ENCODE results near the gene SMAD3. TPM values are rescaled to one million over a fixed set of nuclear protein-coding genes. Genes with fewer than 3 reads are reported as not detected.

Gene SMAD3
- total RNA-seq, 1 donor from 2014 or later: 8.2 TPM

DNA sequence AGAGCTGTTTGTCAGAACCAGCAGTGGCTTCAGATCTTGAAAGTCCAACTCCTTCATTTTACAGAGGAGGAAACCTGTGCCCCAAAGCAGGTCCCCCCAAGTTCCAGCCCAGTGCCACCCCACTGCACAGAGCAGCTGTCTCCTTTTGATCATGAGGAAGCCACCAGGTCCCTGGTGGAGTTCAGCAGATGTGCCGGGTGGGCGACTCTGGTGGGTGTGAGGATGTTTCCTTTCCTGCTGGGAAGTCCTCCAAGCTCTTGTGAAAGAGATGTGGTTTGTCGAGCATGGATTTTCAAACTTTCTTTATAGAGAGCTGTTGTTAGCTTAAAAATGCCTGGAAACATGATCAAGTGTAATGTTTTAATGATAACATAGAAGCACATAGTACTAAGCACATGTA is 52.0 kb downstream of the SMAD3 start:
- DNase-seq (ENCODE audit: low spot score): no peak
- H3K27ac Mint-ChIP-seq (ENCODE audit: unreplicated experiment): no peak overlapping the region
- no peaks in the 10 kb centered on the region for H3K36me3 Mint-ChIP-seq (ENCODE audit: low read depth, unreplicated experiment)
- TF ChIP-seq, protein P1, sequence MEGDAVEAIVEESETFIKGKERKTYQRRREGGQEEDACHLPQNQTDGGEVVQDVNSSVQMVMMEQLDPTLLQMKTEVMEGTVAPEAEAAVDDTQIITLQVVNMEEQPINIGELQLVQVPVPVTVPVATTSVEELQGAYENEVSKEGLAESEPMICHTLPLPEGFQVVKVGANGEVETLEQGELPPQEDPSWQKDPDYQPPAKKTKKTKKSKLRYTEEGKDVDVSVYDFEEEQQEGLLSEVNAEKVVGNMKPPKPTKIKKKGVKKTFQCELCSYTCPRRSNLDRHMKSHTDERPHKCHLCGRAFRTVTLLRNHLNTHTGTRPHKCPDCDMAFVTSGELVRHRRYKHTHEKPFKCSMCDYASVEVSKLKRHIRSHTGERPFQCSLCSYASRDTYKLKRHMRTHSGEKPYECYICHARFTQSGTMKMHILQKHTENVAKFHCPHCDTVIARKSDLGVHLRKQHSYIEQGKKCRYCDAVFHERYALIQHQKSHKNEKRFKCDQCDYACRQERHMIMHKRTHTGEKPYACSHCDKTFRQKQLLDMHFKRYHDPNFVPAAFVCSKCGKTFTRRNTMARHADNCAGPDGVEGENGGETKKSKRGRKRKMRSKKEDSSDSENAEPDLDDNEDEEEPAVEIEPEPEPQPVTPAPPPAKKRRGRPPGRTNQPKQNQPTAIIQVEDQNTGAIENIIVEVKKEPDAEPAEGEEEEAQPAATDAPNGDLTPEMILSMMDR (IDR thresholded peaks at IDR 0.05; ENCODE audit: unreplicated experiment): no peak
- no peak overlapping the region for H3K4me3 Mint-ChIP-seq (ENCODE audit: unreplicated experiment)
- H3K27me3 Mint-ChIP-seq (ENCODE audit: unreplicated experiment): peaks cover 1% of the 10 kb centered on the region
- H3K4me1 Mint-ChIP-seq (ENCODE audit: unreplicated experiment): peaks cover 19% of the 10 kb centered on the region
- no peaks in the 10 kb centered on the region for H3K9me3 Mint-ChIP-seq (ENCODE audit: unreplicated experiment)

DNA sequence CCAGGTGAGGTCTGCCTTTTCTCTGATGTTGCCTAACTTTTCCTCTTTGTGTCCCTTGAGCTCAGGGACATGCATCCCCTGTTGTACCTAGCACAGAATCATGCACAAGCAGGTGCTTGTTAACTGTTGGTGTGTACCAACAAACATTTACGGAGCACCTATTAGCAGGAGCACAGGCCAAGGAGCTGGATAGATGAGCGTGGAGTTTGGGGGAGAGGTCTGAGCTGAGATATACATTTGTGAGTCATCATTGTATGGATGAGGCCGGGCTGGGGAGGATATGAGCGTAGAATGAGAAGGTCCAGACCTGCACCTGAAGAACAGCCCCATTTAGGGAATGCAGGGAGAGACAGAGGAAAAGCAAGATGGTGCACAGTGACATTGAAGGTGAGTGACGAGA is 53.4 kb downstream of the SMAD3 start:
- H3K4me3 Mint-ChIP-seq (ENCODE audit: unreplicated experiment): no peak overlapping the region
- TF ChIP-seq, protein P1 (IDR thresholded peaks at IDR 0.05; ENCODE audit: unreplicated experiment): no peak

DNA sequence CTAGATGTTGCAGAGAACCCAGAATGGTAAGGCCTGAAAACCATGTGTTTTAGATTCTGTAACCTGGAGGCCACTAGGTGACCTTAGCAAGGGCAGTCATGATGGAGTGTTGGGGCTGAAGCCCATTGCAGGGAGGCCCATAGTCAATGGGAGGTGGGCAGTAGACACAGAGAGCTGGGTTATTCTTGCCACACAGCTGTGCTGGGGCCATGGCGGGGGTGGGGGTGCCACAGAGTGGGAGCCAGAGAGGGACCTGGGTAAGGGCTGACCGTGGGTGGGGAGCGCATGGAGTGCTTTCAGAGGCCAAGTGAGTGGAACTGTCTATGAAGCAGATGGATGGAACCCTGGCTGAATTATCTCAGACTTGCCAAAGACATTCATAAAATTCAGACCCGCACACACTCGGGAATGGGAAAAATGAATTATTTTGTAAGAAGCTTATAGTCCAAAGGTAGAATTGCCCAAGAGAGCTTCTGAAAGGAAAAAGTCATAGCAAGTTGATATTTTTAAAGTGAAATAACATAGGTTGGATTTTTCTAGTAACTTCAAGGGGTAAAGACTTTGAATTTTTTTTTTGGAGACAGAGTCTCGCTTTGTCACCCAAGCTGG is 53.9 kb downstream of the SMAD3 start:
- Mint-ChIP-seq H3K4me3 (ENCODE audit: unreplicated experiment) (no peak overlapping the region), H3K36me3 (ENCODE audit: low read depth, unreplicated experiment) (no peaks in the 10 kb centered on the region), H3K4me1 (ENCODE audit: unreplicated experiment) (peaks cover 19% of the 10 kb centered on the region), H3K27me3 (ENCODE audit: unreplicated experiment) (peaks cover 1% of the 10 kb centered on the region), H3K27ac (ENCODE audit: unreplicated experiment) (no peak overlapping the region), H3K9me3 (ENCODE audit: unreplicated experiment) (no peaks in the 10 kb centered on the region)
- no peak for DNase-seq (ENCODE audit: low spot score)
- TF ChIP-seq, protein P1 (IDR thresholded peaks at IDR 0.05; ENCODE audit: unreplicated experiment): no peak

More for the DNA sequence above, 53.4 kb downstream of the SMAD3 start:
- peaks cover 19% of the 10 kb centered on the region for H3K4me1 Mint-ChIP-seq (ENCODE audit: unreplicated experiment)
- no peaks in the 10 kb centered on the region for H3K9me3 Mint-ChIP-seq (ENCODE audit: unreplicated experiment)
- no peak for DNase-seq (ENCODE audit: low spot score)
- H3K27me3 Mint-ChIP-seq (ENCODE audit: unreplicated experiment): peaks cover 1% of the 10 kb centered on the region
- no peak overlapping the region for H3K27ac Mint-ChIP-seq (ENCODE audit: unreplicated experiment)
- H3K36me3 Mint-ChIP-seq (ENCODE audit: low read depth, unreplicated experiment): no peaks in the 10 kb centered on the region

DNA sequence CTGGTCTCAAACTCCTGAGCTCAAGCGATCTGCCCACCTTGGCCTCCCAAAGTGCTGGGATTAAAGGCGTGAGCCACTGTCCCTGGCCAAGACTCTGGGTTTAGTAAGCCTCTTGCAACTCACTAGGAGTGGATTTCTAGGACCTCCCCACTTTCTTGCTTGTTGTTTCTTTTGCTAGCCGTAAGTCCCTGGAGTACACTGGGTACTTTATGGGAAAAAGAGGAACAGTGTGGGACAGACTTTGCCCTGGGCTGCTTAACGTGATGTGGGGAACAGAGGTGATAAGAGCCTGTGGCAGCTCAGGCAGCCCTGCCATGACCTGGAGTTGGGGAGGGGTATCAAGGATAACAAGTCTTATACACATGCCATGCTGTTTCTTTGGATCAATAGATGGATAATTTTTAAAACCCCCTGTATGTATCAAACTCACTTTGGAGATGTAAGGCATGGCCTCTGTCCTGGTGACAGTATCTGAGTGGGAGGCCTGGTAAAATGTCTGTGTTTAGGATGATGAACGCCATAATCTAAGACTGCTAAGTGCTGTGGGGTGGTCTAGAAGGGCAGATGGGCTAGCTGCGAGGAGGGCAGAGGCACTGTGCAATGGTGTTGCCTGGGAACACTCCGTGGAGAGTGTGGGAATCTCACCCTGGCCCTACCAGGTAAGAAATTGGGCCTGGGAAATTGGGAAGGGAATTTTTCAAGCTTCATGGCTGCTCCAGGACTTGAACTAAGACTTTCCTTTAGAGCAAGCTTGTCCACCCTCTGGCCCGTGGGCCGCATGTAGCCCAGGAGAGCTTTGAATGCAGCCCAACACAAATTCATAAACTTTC is 54.8 kb downstream of the SMAD3 start:
- H3K27ac Mint-ChIP-seq (ENCODE audit: unreplicated experiment): no peak overlapping the region
- no peaks in the 10 kb centered on the region for H3K9me3 Mint-ChIP-seq (ENCODE audit: unreplicated experiment)
- H3K4me3 Mint-ChIP-seq (ENCODE audit: unreplicated experiment): no peak overlapping the region
- TF ChIP-seq, protein P1 (IDR thresholded peaks at IDR 0.05; ENCODE audit: unreplicated experiment): no peak
- H3K27me3 Mint-ChIP-seq (ENCODE audit: unreplicated experiment): peaks cover 1% of the 10 kb centered on the region
- no peak for DNase-seq (ENCODE audit: low spot score)
- H3K4me1 Mint-ChIP-seq (ENCODE audit: unreplicated experiment): peaks cover 19% of the 10 kb centered on the region
- H3K36me3 Mint-ChIP-seq (ENCODE audit: low read depth, unreplicated experiment): no peaks in the 10 kb centered on the region
